GM12892 (cell line): ENCODE results near the gene IRF2.

ENCODE experiments used
- POLR2A ChIP-seq: IDR thresholded peaks from 2 replicates; pipeline ENCODE4 v1.6.1; 2011; ENCODE audit warnings: low read depth, low read length, control low read depth
- POLR2AphosphoS5 ChIP-seq: IDR thresholded peaks from 2 replicates; pipeline ENCODE4 v1.6.1; 2011; ENCODE audit warnings: low read depth, low read length, control low read depth
- TAF1 ChIP-seq: IDR thresholded peaks from 2 replicates; pipeline ENCODE4 v1.6.1; 2011; ENCODE audit warnings: low read depth, mild to moderate bottlenecking, control low read depth, low read length, borderline replicate concordance

GRCh38 chr4:184355111-184355604, 119.2 kb downstream of the IRF2 start:
- TF ChIP-seq POLR2A = no peak
- TF ChIP-seq POLR2AphosphoS5 = no peak
- no peak for TF ChIP-seq TAF1
